ENCODE data around the gene CXCR6. TPM values are rescaled to one million over a fixed set of nuclear protein-coding genes. Genes with fewer than 3 reads are reported as not detected.
A peak's percentile ranks its signal among the peaks of the same experiment; 100 is the strongest.

The CXCR6 gene
- total and polyA plus RNA-seq, 7 donors: 0.05 to 0.50 (median 0.10) TPM; not detected in 4

DNA sequence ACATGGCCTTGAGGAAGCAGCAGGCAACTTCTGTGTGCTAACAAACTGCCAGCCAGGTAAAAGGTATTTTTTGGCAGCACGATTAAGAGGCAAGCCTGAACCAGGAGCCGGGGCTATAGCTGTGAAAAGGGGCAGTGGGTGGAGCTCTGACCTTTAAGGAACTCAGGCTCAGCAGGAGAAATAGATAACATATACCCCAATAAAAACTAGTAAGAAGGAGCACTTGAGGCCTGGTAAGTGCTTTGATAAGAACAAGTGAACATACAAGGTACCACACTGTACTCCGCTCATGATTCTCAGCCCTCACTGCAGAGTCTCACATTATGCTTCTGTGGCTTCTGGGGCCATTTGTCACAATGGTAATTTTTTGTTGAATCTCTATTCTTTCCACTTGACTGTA, 46.9 kb downstream of the CXCR6 start:
- peaks cover 92% of the 10 kb centered on the region for H3K4me1 ChIP-seq
- TF ChIP-seq, protein P1, sequence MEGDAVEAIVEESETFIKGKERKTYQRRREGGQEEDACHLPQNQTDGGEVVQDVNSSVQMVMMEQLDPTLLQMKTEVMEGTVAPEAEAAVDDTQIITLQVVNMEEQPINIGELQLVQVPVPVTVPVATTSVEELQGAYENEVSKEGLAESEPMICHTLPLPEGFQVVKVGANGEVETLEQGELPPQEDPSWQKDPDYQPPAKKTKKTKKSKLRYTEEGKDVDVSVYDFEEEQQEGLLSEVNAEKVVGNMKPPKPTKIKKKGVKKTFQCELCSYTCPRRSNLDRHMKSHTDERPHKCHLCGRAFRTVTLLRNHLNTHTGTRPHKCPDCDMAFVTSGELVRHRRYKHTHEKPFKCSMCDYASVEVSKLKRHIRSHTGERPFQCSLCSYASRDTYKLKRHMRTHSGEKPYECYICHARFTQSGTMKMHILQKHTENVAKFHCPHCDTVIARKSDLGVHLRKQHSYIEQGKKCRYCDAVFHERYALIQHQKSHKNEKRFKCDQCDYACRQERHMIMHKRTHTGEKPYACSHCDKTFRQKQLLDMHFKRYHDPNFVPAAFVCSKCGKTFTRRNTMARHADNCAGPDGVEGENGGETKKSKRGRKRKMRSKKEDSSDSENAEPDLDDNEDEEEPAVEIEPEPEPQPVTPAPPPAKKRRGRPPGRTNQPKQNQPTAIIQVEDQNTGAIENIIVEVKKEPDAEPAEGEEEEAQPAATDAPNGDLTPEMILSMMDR (IDR thresholded peaks at IDR 0.05): no peak
- intact Hi-C loops (cut with DNase I): no loop called here
- no peaks in the 10 kb centered on the region for H3K27me3 ChIP-seq (ENCODE audit: insufficient read depth in 3 of 3, low read length in 2 of 3)
- H3K4me3 ChIP-seq: no peak overlapping the region
- ATAC-seq (no peak), DNase-seq (no peak)
- H3K27ac ChIP-seq: peak overlapping the region; percentile 99
- H3K36me3 ChIP-seq (ENCODE audit: insufficient read depth in 1 of 2, low read depth in 1 of 2): no peaks in the 10 kb centered on the region
- H3K9me3 ChIP-seq: no peaks in the 10 kb centered on the region
- 36 to 83% (median 48%) methylated on average over 3 of the region's 3 CpGs for WGBS, 3 donors

DNA sequence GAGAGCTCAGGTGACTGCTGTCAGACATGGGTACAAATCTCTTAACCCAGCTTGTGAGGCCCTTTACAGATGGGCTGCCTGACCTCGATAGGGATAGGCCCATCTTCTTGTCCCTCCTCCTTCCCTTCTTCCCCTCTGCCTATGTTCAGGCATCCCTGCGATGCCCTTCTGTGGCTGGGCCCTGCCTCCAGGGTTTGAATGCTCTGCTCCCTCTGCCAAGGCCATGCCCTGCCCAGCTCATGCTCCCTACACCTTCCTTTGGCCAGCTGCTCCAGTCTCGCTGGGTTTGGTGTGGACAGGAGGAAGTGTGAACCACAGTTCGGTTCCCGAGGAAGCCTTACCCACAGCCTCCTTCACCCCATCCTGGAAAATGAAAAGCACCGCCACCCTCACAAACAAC, 48.1 kb downstream of the CXCR6 start:
- H3K9me3 ChIP-seq: no peaks in the 10 kb centered on the region
- peaks cover 86% of the 10 kb centered on the region for H3K4me1 ChIP-seq
- H3K4me3 ChIP-seq: no peak overlapping the region
- no peak for ATAC-seq
- WGBS, 3 donors: 32 to 55% (median 43%) methylated on average over 6 of the region's 6 CpGs
- intact Hi-C loops (cut with DNase I): no loop called here
- no peak for DNase-seq
- TF ChIP-seq, protein P1 (IDR thresholded peaks at IDR 0.05): no peak
- H3K36me3 ChIP-seq (ENCODE audit: insufficient read depth in 1 of 2, low read depth in 1 of 2): no peaks in the 10 kb centered on the region
- peak overlapping the region; percentile 99 for H3K27ac ChIP-seq
- H3K27me3 ChIP-seq (ENCODE audit: insufficient read depth in 3 of 3, low read length in 2 of 3): no peaks in the 10 kb centered on the region

DNA sequence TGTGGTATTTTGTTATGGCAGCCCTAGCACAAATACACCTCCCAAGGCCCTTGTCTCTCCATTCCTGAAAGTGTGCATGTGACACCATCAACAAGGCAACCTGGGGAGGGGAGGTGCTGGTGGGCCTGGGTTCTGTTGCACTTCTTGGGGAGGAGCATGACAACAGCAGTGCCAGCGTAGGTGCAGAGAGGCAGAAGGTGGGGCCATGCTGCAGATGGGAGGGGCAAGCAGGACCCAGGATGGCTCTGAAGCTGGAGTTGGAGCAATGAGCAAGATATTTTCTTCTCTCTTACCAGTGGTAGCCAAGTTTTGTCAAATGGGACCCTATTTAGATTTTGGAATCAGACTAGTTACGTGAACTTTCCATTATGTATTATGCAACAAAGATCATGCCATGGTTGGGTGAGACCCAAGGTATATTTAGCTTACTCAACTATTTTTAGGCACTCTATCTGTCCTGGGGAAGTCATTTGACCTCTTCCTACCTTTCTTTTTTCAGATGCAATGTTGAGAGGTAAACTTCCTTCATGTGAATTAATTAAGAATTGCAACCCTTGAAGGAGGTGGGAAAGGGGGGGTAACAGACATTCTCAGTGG, 49.0 kb downstream of the CXCR6 start:
- Histone ChIP-seq H3K4me1 (peaks cover 78% of the 10 kb centered on the region), H3K27ac (peak overlapping the region; percentile 99), H3K36me3 (ENCODE audit: insufficient read depth in 1 of 2, low read depth in 1 of 2) (no peaks in the 10 kb centered on the region), H3K9me3 (no peaks in the 10 kb centered on the region), H3K27me3 (ENCODE audit: insufficient read depth in 3 of 3, low read length in 2 of 3) (no peaks in the 10 kb centered on the region), H3K4me3 (peak overlapping the region; percentile 13)
- TF ChIP-seq, protein P1 (IDR thresholded peaks at IDR 0.05): no peak
- 16 to 32% (median 28%) methylated on average over 2 of the region's 2 CpGs for WGBS, 3 donors
- intact Hi-C loops (cut with DNase I): no loop called here
- ATAC-seq (peak; percentile 16 to 46 (median 41)), DNase-seq (no peak)

DNA sequence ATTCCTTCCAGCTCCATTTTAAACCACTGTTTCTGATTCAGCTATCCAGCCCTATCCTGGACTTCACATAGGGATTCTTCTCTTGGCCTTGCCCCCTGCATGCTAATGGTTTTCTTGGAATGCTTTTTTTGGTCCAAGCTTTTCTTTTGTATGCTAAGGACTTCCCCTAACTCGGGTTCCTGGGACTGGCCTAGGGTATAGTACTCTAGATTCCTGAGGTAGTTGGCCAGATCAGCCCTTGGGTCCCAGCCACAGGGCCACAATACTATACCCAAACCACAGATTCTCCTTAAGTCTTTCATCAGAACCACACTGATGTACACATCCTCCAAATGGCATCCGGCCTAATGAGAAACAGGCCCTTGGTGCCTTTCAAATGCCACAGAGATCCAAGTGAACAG, 49.6 kb downstream of the CXCR6 start:
- peaks cover 72% of the 10 kb centered on the region for H3K4me1 ChIP-seq
- no peaks in the 10 kb centered on the region for H3K36me3 ChIP-seq (ENCODE audit: insufficient read depth in 1 of 2, low read depth in 1 of 2)
- peak overlapping the region; percentile 99 for H3K27ac ChIP-seq
- ATAC-seq (no peak), DNase-seq (no peak)
- H3K27me3 ChIP-seq (ENCODE audit: insufficient read depth in 3 of 3, low read length in 2 of 3): no peaks in the 10 kb centered on the region
- no peak overlapping the region for H3K4me3 ChIP-seq
- TF ChIP-seq, protein P1 (IDR thresholded peaks at IDR 0.05): no peak
- intact Hi-C loops (cut with DNase I): no loop called here
- WGBS, 3 donors: 39 to 59% (median 50%) methylated on average over 2 of the region's 2 CpGs
- H3K9me3 ChIP-seq: no peaks in the 10 kb centered on the region

Measured in psoas muscle (tissue), 8 donors.